GM23338 (cell line): Measurements from ENCODE around the gene B4GALT5.

Experiments used
- CREB1 ChIP-seq: fragments of 250-450 bp; sonication (Bioruptor Pico); IDR thresholded peaks from 2 replicates; pipeline ENCODE4 v1.5.0; 2020; ENCODE audit warnings: low read depth, mild to moderate bottlenecking, moderate library complexity
- CTCF ChIP-seq, 2 experiments: fragments of 200-600 bp in 1 of 2; sonication (generic) in 1 of 2; conservative IDR thresholded peaks; 2 replicates each; pipeline versions ENCODE4 v1.5.1 to v1.6.1; 2016 to 2017; ENCODE audit warnings: antibody characterized with exemption in 2 of 2, low read depth in 2 of 2, mild to moderate bottlenecking in 2 of 2, moderate library complexity in 1 of 2
- ETS1 ChIP-seq: IDR thresholded peaks from 2 replicates; pipeline ENCODE4 v1.6.1; 2016; ENCODE audit warnings: antibody characterized with exemption
- EZH2 ChIP-seq: fragments of 200-600 bp; sonication (generic); IDR thresholded peaks from one replicate; pipeline ENCODE4 v1.8.0; 2017; ENCODE audit warnings: antibody characterized with exemption, mild to moderate bottlenecking, low read depth; ENCODE audit not compliant: unreplicated experiment
- EZH2phosphoT487 ChIP-seq: fragments of 200-600 bp; sonication (generic); IDR thresholded peaks from one replicate; pipeline ENCODE4 v1.8.1; 2018; ENCODE audit warnings: antibody characterized with exemption; ENCODE audit not compliant: unreplicated experiment
- JUNB ChIP-seq: IDR thresholded peaks from one replicate; pipeline ENCODE4 v1.6.1; 2016; ENCODE audit warnings: antibody characterized with exemption; ENCODE audit not compliant: unreplicated experiment
- NANOG ChIP-seq: IDR thresholded peaks from 2 replicates; pipeline ENCODE4 v1.6.1; 2016; ENCODE audit warnings: antibody characterized with exemption, borderline replicate concordance
- POLR2AphosphoS5 ChIP-seq: IDR thresholded peaks from 2 replicates; pipeline ENCODE4 v1.6.1; 2016; ENCODE audit warnings: antibody characterized with exemption, low read depth
- STAT1 ChIP-seq: IDR thresholded peaks from one replicate; pipeline ENCODE4 v1.6.1; 2016; ENCODE audit warnings: antibody characterized with exemption; ENCODE audit not compliant: unreplicated experiment
- ZNF114 ChIP-seq: fragments of 250-450 bp; sonication (Bioruptor Pico); IDR thresholded peaks from 2 replicates; pipeline ENCODE4 v1.5.0; 2020; ENCODE audit warnings: mild to moderate bottlenecking, moderate library complexity
- ZNF331 ChIP-seq: fragments of 250-450 bp; sonication (Bioruptor Pico); IDR thresholded peaks from 2 replicates; pipeline ENCODE4 v1.5.0; 2020; ENCODE audit warnings: low read depth, mild to moderate bottlenecking, moderate library complexity
- TF ChIP-seq, protein P1 (sequence below): IDR thresholded peaks from one replicate; pipeline ENCODE4 v1.6.1; 2018; ENCODE audit warnings: antibody characterized with exemption; ENCODE audit not compliant: unreplicated experiment

DNA sequence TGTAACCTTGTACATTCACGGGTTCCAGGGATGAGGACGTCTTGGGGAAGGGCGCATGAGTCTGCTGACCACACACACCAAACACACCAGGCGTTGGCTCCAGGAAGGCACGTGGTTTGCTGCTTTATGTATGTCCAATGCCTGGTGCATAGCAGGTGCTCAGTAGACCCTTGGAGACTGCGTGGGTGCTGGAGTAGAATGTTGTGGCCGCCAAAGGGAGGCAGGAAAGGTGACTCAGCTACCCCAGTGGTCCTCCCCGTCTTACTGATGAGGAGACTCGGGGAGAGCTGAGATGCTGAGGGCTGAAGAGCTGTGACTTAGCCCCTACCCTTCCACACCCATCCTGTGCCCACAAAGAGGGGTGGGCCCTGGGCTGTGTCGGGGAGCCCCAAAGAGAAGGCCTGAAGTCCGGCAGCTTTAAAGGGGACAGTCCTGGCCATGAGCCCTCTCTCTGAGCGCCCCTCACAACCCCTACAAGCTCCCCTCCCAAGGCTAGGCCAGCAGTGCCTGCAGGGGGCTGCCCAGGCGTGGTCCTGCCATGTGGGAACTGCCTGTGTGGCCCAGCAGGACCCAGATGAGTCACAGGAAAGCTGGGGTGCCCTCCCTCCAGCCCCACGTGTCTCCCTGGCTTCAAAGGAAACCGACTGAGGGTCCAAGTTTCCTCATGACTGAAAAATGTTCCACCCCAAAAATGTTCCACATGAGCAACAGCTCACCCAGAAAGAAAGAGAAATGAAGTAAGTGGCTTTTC is 117.7 kb downstream of the B4GALT5 start:
- TF ChIP-seq CTCF (conservative IDR thresholded peaks at IDR 0.05; ENCODE audit: low read depth in 2 of 2), result no peak
- no peak for TF ChIP-seq NANOG
- no peak for TF ChIP-seq ZNF331
- no peak for TF ChIP-seq ETS1
- TF ChIP-seq EZH2phosphoT487, result no peak
- no peak for TF ChIP-seq EZH2
- no peak for TF ChIP-seq POLR2AphosphoS5
- TF ChIP-seq, protein P1, sequence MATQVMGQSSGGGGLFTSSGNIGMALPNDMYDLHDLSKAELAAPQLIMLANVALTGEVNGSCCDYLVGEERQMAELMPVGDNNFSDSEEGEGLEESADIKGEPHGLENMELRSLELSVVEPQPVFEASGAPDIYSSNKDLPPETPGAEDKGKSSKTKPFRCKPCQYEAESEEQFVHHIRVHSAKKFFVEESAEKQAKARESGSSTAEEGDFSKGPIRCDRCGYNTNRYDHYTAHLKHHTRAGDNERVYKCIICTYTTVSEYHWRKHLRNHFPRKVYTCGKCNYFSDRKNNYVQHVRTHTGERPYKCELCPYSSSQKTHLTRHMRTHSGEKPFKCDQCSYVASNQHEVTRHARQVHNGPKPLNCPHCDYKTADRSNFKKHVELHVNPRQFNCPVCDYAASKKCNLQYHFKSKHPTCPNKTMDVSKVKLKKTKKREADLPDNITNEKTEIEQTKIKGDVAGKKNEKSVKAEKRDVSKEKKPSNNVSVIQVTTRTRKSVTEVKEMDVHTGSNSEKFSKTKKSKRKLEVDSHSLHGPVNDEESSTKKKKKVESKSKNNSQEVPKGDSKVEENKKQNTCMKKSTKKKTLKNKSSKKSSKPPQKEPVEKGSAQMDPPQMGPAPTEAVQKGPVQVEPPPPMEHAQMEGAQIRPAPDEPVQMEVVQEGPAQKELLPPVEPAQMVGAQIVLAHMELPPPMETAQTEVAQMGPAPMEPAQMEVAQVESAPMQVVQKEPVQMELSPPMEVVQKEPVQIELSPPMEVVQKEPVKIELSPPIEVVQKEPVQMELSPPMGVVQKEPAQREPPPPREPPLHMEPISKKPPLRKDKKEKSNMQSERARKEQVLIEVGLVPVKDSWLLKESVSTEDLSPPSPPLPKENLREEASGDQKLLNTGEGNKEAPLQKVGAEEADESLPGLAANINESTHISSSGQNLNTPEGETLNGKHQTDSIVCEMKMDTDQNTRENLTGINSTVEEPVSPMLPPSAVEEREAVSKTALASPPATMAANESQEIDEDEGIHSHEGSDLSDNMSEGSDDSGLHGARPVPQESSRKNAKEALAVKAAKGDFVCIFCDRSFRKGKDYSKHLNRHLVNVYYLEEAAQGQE, result no peak
- no peak for TF ChIP-seq JUNB
- TF ChIP-seq CREB1 (CRISPR knock-in tag), result no peak
- no peak for TF ChIP-seq STAT1
- no peak for TF ChIP-seq ZNF114
